Measurements from ENCODE around the gene C1orf50.

DNA sequence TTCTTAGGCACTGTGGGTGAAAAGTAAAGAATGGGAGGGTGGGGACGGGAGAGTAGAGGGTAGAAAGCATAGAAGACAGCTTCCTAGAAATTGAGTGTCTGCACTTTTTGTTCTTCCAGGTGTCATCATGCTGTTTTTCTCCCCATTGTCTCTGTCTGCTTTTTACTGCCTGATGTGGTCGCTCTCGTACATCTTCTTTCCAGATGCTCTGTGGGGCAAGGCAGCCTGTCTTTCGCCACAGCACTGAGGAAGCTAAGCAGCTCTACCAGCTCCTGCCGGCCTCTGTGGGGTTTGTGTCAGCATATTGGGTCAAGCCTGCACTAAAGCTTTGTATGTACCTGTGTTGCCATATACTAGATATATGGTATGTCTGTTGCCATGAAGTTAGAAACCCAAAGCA is 30.9 kb downstream of the C1orf50 start:
- TF ChIP-seq, protein P1, sequence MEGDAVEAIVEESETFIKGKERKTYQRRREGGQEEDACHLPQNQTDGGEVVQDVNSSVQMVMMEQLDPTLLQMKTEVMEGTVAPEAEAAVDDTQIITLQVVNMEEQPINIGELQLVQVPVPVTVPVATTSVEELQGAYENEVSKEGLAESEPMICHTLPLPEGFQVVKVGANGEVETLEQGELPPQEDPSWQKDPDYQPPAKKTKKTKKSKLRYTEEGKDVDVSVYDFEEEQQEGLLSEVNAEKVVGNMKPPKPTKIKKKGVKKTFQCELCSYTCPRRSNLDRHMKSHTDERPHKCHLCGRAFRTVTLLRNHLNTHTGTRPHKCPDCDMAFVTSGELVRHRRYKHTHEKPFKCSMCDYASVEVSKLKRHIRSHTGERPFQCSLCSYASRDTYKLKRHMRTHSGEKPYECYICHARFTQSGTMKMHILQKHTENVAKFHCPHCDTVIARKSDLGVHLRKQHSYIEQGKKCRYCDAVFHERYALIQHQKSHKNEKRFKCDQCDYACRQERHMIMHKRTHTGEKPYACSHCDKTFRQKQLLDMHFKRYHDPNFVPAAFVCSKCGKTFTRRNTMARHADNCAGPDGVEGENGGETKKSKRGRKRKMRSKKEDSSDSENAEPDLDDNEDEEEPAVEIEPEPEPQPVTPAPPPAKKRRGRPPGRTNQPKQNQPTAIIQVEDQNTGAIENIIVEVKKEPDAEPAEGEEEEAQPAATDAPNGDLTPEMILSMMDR (IDR thresholded peaks at IDR 0.05), result no peak
- no peak for TF ChIP-seq EZH2 (IDR thresholded peaks at IDR 0.05; ENCODE audit: borderline replicate concordance, insufficient read depth, low read depth, low read length, poor library complexity, severe bottlenecking)

Data from B cell (primary cell).